Measurements from ENCODE around the gene BTRC. TPM values are rescaled to one million over a fixed set of nuclear protein-coding genes. Genes with fewer than 3 reads are reported as not detected.
"Not testable (repeated sequence)": the region's sequence is repeated elsewhere in the genome, so short reads cannot be mapped to it uniquely, and the experiment has no call there.

The BTRC gene
- total RNA-seq, 2 donors from 2014 or later, result 19.8 to 22.4 TPM

DNA sequence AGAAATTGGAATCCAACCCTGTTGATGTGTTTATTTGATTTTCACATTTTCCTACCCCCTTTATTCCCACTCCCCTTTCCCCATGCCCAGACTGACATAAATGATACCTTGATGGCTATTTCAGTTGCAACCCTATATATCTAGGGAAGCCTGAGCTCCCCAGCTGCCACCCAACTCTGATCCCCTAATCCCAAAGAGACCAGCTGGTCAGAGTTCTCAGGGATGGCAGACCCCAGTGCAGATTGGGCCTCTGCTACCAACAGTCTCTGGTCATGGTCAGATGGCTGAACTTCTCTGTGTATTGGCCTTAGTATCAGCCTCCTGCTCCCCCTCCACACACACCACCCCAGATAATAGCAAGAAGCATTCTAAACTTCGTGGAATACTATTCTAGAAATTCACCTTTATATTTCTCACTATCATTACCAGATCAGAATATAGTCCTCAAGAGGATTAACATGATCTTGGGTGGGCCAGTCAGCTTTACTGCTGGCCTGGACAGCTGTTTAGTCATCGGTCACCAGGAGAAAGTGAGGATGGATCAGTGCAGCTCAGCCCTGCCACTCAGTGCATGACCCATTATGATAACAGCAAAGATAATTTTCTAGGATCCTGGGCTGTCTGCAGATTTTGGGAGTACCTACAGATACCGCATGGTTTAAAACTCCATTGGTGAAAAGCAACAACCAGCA is 24.5 kb upstream of the BTRC start:
- Histone ChIP-seq H3K27ac (no peak overlapping the region), H3K9me3 (no peaks in the 10 kb centered on the region), H3K4me3 (no peak overlapping the region), H3K4me1 (no peaks in the 10 kb centered on the region), H3K27me3 (no peaks in the 10 kb centered on the region), H3K36me3 (no peaks in the 10 kb centered on the region)
- TF ChIP-seq CTCF (IDR thresholded peaks at IDR 0.05), result no peak
- no peak for DNase-seq (ENCODE audit: low spot score)

GRCh38 chr10:101330231-101330630 is 23.7 kb upstream of the BTRC start:
- Histone ChIP-seq H3K4me1 (no peaks in the 10 kb centered on the region), H3K27ac (no peak overlapping the region), H3K36me3 (no peaks in the 10 kb centered on the region), H3K4me3 (no peak overlapping the region), H3K27me3 (no peaks in the 10 kb centered on the region), H3K9me3 (no peaks in the 10 kb centered on the region)
- DNase-seq (ENCODE audit: low spot score), result no peak
- TF ChIP-seq CTCF (IDR thresholded peaks at IDR 0.05), result no peak

GRCh38 chr10:101330631-101331225 is 23.2 kb upstream of the BTRC start:
- H3K27me3 ChIP-seq, result no peaks in the 10 kb centered on the region
- H3K27ac ChIP-seq, result no peak overlapping the region
- no peak for TF ChIP-seq CTCF (IDR thresholded peaks at IDR 0.05)
- no peak overlapping the region for H3K4me3 ChIP-seq
- H3K4me1 ChIP-seq, result no peaks in the 10 kb centered on the region
- H3K9me3 ChIP-seq, result no peaks in the 10 kb centered on the region
- DNase-seq (ENCODE audit: low spot score), result no peak
- H3K36me3 ChIP-seq, result no peaks in the 10 kb centered on the region

GRCh38 chr10:101331956-101332355 is 22.0 kb upstream of the BTRC start:
- Histone ChIP-seq H3K27me3 (no peaks in the 10 kb centered on the region), H3K4me1 (no peaks in the 10 kb centered on the region), H3K9me3 (no peaks in the 10 kb centered on the region), H3K4me3 (no peak overlapping the region), H3K27ac (no peak overlapping the region), H3K36me3 (no peaks in the 10 kb centered on the region)
- no peak for TF ChIP-seq CTCF (IDR thresholded peaks at IDR 0.05)
- no peak for DNase-seq (ENCODE audit: low spot score)

DNA sequence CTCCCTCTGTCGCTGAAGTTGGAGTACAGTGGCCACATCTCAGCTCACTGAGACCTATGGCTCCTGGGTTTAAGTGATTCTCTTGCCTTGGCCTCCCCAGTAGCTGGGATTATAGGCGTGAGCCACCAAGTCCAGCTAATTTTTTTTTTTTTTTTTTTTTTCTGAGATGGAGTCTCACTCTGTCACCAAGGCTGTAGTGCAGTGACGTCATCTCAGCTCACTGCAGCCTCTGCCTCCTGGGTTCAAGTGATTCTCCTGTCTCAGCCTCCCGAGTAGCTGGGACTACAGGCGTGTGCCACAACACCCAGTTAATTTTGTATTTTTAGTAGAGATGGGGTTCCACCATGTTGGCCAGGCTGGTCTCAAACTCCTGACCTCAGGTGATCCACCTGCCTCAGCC is 19.7 kb upstream of the BTRC start:
- H3K9me3 ChIP-seq; H3K36me3 ChIP-seq; H3K4me3 ChIP-seq; H3K27me3 ChIP-seq; DNase-seq (ENCODE audit: low spot score); H3K4me1 ChIP-seq; H3K27ac ChIP-seq: not testable (repeated sequence)

DNA sequence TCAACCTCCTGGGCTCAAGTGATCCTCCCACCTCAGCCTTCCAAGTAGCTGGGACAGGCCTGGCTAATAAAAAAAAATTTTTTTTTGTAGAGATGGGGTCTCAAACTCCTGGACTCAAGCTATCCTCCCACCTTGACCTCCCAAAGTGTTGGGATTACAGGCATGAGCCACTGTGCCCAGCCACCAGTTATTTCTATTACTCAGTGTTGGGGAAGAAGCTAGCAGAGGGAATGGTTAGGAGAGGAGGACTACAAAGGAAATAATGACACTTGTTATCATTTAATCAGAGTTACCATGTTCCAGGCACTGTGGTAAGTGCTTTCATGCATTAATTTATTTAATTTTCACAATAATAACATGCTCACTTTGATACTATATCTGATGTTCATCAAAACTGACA is 17.6 kb upstream of the BTRC start:
- Histone ChIP-seq H3K36me3 (no peaks in the 10 kb centered on the region), H3K27me3 (no peaks in the 10 kb centered on the region), H3K4me1 (no peaks in the 10 kb centered on the region), H3K9me3 (no peaks in the 10 kb centered on the region), H3K4me3 (no peak overlapping the region), H3K27ac (no peak overlapping the region)
- no peak for DNase-seq (ENCODE audit: low spot score)
- TF ChIP-seq CTCF (IDR thresholded peaks at IDR 0.05), result no peak
